Stimulated activated CD4-positive, alpha-beta T cell treated with anti-CD3 and anti-CD28 coated beads, Interleukin-12 subunit alpha, Interleukin-12 subunit beta, amount 100 ng/mL, for 48 hours (primary cell): ENCODE data around the gene ASIC2.

Source experiments
- DNase-seq, 3 donors: peaks; one replicate each; pipeline ENCODE4 v3.0.0-alpha.2; 2020; ENCODE audit warnings: low read depth in 2 of 3, low spot score in 1 of 3

The ASIC2 gene

GRCh38 chr17:33292981-33293867 lies at the start of gene ASIC2:
Gene ASIC2 (minus strand): TSS chr17:33293295.
- no peak for DNase-seq

DNA sequence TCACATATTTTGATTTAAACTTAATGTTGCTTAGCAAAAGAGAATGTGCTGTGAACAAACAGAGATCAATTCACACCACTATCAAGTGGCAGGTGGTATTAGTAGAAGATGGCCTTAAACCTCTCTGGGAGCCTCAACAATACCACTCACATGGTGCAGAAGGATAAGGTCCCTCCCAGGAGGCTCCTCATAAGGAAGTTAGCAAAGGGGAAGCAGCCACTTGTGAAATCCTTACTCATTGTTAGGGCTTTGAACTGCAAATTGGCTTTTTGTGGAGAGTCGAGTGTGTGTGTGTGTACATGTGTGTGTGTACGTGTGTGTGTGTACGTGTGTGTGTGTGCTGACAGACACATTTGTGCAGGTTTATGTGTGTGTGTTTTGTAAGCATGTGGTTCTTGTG lies 48.9 kb upstream of the ASIC2 start:
- no peak for DNase-seq

DNA sequence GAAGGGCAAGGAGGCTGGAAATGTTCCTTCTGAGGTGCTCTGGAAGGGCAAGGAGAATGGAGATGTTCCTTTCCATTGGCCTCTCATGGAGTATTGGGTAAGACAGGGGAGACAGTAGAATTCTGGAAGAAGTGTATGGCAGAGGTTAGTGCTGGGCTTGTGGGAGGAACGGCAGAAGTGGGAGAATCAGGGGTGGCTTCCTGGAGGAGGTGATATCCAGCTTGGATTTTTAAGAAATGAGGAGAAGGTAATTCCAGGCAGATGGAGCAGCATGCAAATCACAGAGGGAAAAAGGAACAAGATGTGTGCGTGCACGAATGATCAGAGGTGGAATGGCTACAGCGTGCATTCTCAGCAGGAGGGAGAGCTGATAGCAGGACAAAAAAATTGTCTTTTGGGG lies 45.1 kb upstream of the ASIC2 start:
- DNase-seq = no peak

GRCh38 chr17:33335491-33336173 lies 42.5 kb upstream of the ASIC2 start:
- no peak for DNase-seq

- DNase-seq = no peak
Observed at GRCh38 chr17:33334703-33335102, 41.6 kb upstream of the ASIC2 start.

DNA sequence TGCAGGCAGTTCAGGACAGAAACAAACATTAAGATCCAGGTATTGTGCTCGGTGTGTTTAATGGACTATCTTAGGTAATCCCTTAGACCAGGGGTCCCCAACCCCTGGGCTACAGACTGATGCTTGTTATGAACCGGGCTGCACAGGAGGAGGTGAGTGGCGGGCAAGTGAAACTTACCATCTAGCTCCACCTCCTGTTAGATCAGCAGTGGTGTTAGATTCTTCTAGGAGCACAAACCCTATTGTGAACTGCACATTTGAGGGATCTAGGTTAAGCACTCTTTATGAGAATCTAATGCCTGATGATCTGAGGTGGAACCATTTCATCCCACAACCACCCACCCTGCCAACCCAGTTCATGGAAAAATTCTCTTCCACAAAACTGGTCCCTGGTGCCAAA lies 37.8 kb upstream of the ASIC2 start:
- no peak for DNase-seq

GRCh38 chr17:33328129-33328528 lies 35.0 kb upstream of the ASIC2 start:
- no peak for DNase-seq

GRCh38 chr17:33324736-33325135 lies 31.6 kb upstream of the ASIC2 start:
- DNase-seq = no peak

DNA sequence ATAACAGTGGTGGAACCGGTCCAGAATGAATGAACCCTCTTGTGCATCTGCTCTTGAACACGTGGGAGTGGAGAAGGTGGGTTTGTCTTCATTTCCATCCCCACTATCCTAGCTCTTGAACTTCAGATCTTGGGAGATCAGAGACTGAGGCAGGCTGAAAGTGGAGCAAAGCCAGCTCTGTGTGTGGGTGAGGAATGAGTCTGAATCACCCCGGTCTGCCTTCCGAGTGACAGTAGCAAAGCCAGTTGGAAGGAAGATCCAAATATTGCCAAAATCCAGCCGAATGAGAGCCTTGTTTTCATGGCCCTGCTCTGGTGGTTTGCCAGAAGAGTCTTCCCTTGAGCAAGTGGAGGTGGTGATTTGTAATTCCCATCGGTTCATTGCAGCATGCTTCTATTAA lies 29.0 kb upstream of the ASIC2 start:
- no peak for DNase-seq

GRCh38 chr17:33318241-33318640 lies 25.1 kb upstream of the ASIC2 start:
- DNase-seq = no peak

GRCh38 chr17:33316746-33317145 lies 23.7 kb upstream of the ASIC2 start:
- no peak for DNase-seq

- no peak for DNase-seq
Observed at GRCh38 chr17:33310296-33310695, 17.2 kb upstream of the ASIC2 start.

- DNase-seq = no peak
Observed at GRCh38 chr17:33303254-33303653, 10.2 kb upstream of the ASIC2 start.

DNA sequence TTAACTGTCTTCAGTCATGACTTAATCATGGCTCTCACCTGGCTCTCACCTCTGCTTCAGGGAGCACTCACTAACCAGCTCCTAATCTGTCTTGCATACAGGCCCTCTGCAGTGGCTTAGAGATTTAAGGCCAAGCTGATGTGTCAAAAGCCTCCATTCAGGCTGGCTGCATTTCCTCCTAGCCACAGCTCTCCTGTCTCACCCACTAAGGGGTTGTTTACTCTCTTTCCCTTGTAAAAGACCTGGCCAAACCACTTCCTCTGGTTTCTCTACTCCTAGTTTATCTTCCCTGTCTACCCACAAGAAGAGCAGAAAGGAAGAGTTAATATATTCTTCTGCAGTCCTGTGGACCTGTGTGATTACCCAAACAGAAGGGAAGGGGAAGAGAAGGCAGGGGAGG lies 9.3 kb upstream of the ASIC2 start:
- DNase-seq = no peak

DNA sequence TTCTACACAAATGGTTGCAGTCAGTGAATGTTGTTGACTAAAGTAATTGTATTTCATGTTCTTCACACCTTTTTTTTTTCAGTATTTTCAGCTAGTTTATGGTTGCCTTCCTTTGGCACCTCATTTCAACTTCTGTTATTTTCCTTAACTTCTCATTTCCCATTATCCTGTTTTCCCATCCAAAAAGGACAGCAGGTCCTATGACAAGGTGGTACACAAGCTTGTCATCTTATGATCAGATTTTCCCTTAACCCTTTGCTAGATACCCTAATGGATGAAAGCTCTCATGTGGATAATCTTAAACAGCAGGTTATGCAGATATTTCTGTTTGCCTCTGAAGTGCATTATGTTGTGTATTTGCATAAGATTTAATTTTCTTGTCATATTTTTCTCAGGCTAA lies 7.1 kb upstream of the ASIC2 start:
- DNase-seq = no peak

- DNase-seq = no peak
Observed at GRCh38 chr17:33299115-33299514, 6.0 kb upstream of the ASIC2 start.

- DNase-seq = no peak
Observed at GRCh38 chr17:33297643-33298042, 4.5 kb upstream of the ASIC2 start.

- no peak for DNase-seq
Observed at GRCh38 chr17:33294994-33295393, 1.9 kb upstream of the ASIC2 start.

DNA sequence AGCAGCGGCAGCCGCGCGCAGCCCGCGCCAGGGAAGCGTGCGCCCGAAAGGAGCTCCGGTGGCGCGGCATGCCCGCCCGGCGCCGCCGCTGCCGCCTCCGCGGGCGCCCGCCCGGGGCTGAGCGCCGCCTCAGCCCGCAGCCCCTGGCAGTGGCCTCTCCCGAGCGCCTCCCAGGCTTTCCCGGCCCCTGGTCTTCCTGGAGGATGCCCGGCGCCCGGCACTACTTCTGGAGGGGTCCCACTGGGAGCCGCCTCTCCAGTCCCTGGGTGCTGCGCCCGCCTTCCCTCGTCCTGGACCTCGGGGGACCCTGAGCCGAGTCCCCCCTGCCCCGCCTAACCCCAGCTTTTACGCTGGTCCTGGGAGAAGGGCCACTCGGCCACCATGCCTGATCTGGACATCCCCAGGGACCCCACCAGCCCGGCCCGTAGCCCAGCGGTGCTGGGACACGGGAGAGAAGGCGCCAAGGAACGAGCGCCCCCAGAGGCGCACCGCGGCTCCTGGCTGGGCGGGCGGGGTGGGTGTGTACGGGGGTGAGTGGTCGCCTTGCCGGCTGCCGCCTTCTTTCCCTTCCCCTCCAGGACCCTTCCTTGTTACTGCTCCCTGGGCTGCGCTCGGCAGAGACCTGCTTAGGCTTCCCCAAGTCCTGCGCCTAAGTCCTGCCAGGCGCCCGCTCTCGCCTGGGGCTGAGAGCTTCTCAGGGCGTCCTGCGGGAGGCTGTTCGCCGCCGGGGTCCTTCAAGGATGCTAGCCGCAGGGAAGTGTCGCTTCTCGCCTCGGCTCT lies 704 bp downstream of the ASIC2 start:
- DNase-seq = no peak

- no peak for DNase-seq
Observed at GRCh38 chr17:33291248-33292200, 1.6 kb downstream of the ASIC2 start.

DNA sequence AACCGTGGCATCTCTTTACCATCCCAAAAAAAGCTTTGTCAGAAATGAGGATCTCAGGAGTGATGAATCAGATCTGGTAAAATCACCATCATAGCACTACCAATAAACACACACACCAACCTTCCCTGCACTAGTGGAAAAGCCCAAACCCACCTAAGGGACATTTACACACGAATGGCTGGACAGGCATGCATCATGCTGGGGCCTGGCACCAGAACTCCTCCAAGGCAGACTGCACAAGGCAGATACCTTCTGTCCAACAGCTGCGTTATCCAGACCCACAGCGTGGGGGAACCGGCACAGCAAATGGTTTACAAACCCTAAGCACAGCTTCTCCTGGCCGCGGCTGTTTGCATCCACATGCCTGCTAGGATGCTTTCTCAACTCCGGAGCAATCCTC lies 2.8 kb downstream of the ASIC2 start:
- no peak for DNase-seq
